Panc1 (cell line): ENCODE results near the gene HAUS1.

ENCODE experiments used
- POLR2AphosphoS5 ChIP-seq: IDR thresholded peaks from 2 replicates; pipeline ENCODE4 v1.6.1; 2012; ENCODE audit warnings: mild to moderate bottlenecking, low read depth, low read length, moderate library complexity
- SIN3A ChIP-seq: IDR thresholded peaks from 2 replicates; pipeline ENCODE4 v1.6.1; 2012; ENCODE audit warnings: low read depth, mild to moderate bottlenecking, low read length, moderate library complexity, borderline replicate concordance; ENCODE audit not compliant: insufficient read depth
- TCF7L2 ChIP-seq: IDR thresholded peaks from 2 replicates; pipeline ENCODE4 v1.6.1; 2011; ENCODE audit warnings: mild to moderate bottlenecking, low read depth, low read length, inconsistent platforms
- TF ChIP-seq, protein P1 (sequence below): fragments of 450-650 bp; IDR thresholded peaks from 2 replicates; pipeline ENCODE4 v1.5.1; 2017; ENCODE audit warnings: mild to moderate bottlenecking
- TF ChIP-seq, protein P2 (sequence below), 2 experiments: IDR thresholded peaks; 2 replicates each; pipeline ENCODE4 v1.6.1; 2011 to 2012; ENCODE audit warnings: low read depth in 2 of 2, control low read depth in 1 of 2, low read length in 1 of 2, mild to moderate bottlenecking in 1 of 2, moderate library complexity in 1 of 2; ENCODE audit not compliant: insufficient read depth in 1 of 2

- TF ChIP-seq POLR2AphosphoS5 = no peak
- TF ChIP-seq, protein P1, sequence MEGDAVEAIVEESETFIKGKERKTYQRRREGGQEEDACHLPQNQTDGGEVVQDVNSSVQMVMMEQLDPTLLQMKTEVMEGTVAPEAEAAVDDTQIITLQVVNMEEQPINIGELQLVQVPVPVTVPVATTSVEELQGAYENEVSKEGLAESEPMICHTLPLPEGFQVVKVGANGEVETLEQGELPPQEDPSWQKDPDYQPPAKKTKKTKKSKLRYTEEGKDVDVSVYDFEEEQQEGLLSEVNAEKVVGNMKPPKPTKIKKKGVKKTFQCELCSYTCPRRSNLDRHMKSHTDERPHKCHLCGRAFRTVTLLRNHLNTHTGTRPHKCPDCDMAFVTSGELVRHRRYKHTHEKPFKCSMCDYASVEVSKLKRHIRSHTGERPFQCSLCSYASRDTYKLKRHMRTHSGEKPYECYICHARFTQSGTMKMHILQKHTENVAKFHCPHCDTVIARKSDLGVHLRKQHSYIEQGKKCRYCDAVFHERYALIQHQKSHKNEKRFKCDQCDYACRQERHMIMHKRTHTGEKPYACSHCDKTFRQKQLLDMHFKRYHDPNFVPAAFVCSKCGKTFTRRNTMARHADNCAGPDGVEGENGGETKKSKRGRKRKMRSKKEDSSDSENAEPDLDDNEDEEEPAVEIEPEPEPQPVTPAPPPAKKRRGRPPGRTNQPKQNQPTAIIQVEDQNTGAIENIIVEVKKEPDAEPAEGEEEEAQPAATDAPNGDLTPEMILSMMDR = no peak
- TF ChIP-seq, protein P2, sequence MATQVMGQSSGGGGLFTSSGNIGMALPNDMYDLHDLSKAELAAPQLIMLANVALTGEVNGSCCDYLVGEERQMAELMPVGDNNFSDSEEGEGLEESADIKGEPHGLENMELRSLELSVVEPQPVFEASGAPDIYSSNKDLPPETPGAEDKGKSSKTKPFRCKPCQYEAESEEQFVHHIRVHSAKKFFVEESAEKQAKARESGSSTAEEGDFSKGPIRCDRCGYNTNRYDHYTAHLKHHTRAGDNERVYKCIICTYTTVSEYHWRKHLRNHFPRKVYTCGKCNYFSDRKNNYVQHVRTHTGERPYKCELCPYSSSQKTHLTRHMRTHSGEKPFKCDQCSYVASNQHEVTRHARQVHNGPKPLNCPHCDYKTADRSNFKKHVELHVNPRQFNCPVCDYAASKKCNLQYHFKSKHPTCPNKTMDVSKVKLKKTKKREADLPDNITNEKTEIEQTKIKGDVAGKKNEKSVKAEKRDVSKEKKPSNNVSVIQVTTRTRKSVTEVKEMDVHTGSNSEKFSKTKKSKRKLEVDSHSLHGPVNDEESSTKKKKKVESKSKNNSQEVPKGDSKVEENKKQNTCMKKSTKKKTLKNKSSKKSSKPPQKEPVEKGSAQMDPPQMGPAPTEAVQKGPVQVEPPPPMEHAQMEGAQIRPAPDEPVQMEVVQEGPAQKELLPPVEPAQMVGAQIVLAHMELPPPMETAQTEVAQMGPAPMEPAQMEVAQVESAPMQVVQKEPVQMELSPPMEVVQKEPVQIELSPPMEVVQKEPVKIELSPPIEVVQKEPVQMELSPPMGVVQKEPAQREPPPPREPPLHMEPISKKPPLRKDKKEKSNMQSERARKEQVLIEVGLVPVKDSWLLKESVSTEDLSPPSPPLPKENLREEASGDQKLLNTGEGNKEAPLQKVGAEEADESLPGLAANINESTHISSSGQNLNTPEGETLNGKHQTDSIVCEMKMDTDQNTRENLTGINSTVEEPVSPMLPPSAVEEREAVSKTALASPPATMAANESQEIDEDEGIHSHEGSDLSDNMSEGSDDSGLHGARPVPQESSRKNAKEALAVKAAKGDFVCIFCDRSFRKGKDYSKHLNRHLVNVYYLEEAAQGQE (IDR thresholded peaks at IDR 0.05; ENCODE audit: insufficient read depth in 1 of 2, low read depth in 2 of 2, low read length in 1 of 2) = no peak
- no peak for TF ChIP-seq SIN3A
- TF ChIP-seq TCF7L2 = no peak
Measured at GRCh38 chr18:46152808-46153617, 48.8 kb downstream of the HAUS1 start.
